H1 (cell line): ENCODE measurements around the gene GPBP1. TPM values are rescaled to one million over a fixed set of nuclear protein-coding genes. Genes with fewer than 3 reads are reported as not detected.

Source experiments
- CTCF ChIA-PET: fragments of 300-600 bp; sonication (Branson Sonifier 250); formaldehyde crosslinking; loops from one replicate; lab custom pipeline; 2021; ENCODE audit not compliant: partially characterized antibody; lab: Charles Lee
- POLR2A ChIA-PET: fragments of 300-600 bp; sonication (Branson Sonifier 250); formaldehyde crosslinking; loops from one replicate; lab custom pipeline; 2021; ENCODE audit warnings: inconsistent platforms; ENCODE audit not compliant: partially characterized antibody; lab: Charles Lee
- DNase-seq, 2 experiments: peaks; one replicate each; pipeline versions ENCODE4 v3.0.0 to v3.0.0-alpha.2; 2010 to 2022; ENCODE audit warnings: low spot score in 2 of 2, low read depth in 1 of 2, mixed read lengths in 1 of 2
- FAIRE-seq: peaks from 2 replicates; lab custom pipeline; 2011; peaks lifted over from hg19 to GRCh38; lab: Jason Lieb, UNC
- H2AFZ ChIP-seq: 2 replicates; pipeline ENCODE4 v1.8.1; 2012; ENCODE audit warnings: low read length, inconsistent platforms
- H2AK5ac ChIP-seq: 2 replicates; pipeline ENCODE4 v1.6.1; 2013; ENCODE audit warnings: low read depth, low read length
- H2BK120ac ChIP-seq: replicated peaks from 2 replicates; pipeline ENCODE3; 2013; ENCODE audit warnings: low read depth, low read length, inconsistent platforms
- H2BK12ac ChIP-seq: 2 replicates; pipeline ENCODE4 v1.6.1; 2013; ENCODE audit warnings: low read depth, low read length
- H2BK15ac ChIP-seq: 2 replicates; pipeline ENCODE4 v1.6.1; 2013; ENCODE audit warnings: low read length
- H2BK20ac ChIP-seq: 2 replicates; pipeline ENCODE4 v1.6.1; 2013; ENCODE audit warnings: low read length
- H2BK5ac ChIP-seq: 2 replicates; pipeline ENCODE4 v1.6.1; 2013; ENCODE audit warnings: low read depth, low read length
- H3K14ac ChIP-seq: 2 replicates; pipeline ENCODE4 v1.6.1; 2013; ENCODE audit warnings: inconsistent platforms; ENCODE audit not compliant: insufficient read length
- H3K18ac ChIP-seq: 2 replicates; pipeline ENCODE4 v1.6.1; 2013; ENCODE audit warnings: low read length; ENCODE audit errors: extremely low read depth
- H3K23ac ChIP-seq: 2 replicates; pipeline ENCODE4 v1.6.1; 2013; ENCODE audit warnings: inconsistent platforms; ENCODE audit not compliant: insufficient read length
- H3K23me2 ChIP-seq: 2 replicates; pipeline ENCODE4 v1.6.1; 2013; ENCODE audit warnings: low read depth, low read length
- H3K27ac ChIP-seq: 2 replicates; pipeline ENCODE4 v1.6.1; 2011; ENCODE audit warnings: low read depth, low read length, inconsistent platforms
- H3K27me3 ChIP-seq, 4 experiments: replicated peaks in 1 of 4; 1 replicate in 1 of 4; 2 replicates in 3 of 4; pipeline versions ENCODE4 v1.6.1 to v1.8.1; 2011 to 2013; ENCODE audit warnings: low read length in 3 of 4, mild to moderate bottlenecking in 3 of 4, inconsistent platforms in 2 of 4, mixed read lengths in 2 of 4, moderate library complexity in 1 of 4; ENCODE audit not compliant: control insufficient read depth in 3 of 4, insufficient read depth in 3 of 4; ENCODE audit errors: extremely low read depth in 1 of 4
- H3K36me3 ChIP-seq, 4 experiments: 2 replicates each; pipeline versions ENCODE4 v1.6.1 to v1.8.1; 2011 to 2013; ENCODE audit warnings: mild to moderate bottlenecking in 4 of 4, low read length in 3 of 4, moderate library complexity in 2 of 4, control low read depth in 1 of 4, inconsistent platforms in 1 of 4; ENCODE audit not compliant: insufficient read depth in 4 of 4, control insufficient read depth in 2 of 4
- H3K4ac ChIP-seq: replicated peaks from 2 replicates; pipeline ENCODE3; 2013; ENCODE audit warnings: low read length, low read depth, mixed read lengths, inconsistent platforms; ENCODE audit not compliant: insufficient read length
- H3K4me1 ChIP-seq, 4 experiments: replicated peaks in 1 of 4; 1 replicate in 1 of 4; 2 replicates in 3 of 4; pipeline versions ENCODE4 v1.6.1 to v1.8.1; 2011 to 2013; ENCODE audit warnings: low read length in 3 of 4, inconsistent platforms in 2 of 4, mixed read lengths in 1 of 4; ENCODE audit not compliant: insufficient read depth in 4 of 4, control insufficient read depth in 3 of 4
- H3K4me2 ChIP-seq, 2 experiments: 2 replicates each; pipeline versions ENCODE4 v1.6.1 to v1.8.1; 2011 to 2013; ENCODE audit warnings: low read depth in 2 of 2, low read length in 2 of 2, control low read depth in 1 of 2, inconsistent platforms in 1 of 2, mild to moderate bottlenecking in 1 of 2; ENCODE audit not compliant: insufficient read depth in 1 of 2
- H3K4me3 ChIP-seq, 4 experiments: fragments of 200-600, 300-600 bp in 1 of 4; sonication (generic), shearing (Covaris generic), sonication (Bioruptor Twin) in 1 of 4; 2 replicates each; pipeline versions ENCODE4 v1.5.1 to v1.8.1; 2011 to 2016; ENCODE audit warnings: low read length in 4 of 4, low read depth in 3 of 4, control low read depth in 2 of 4, inconsistent platforms in 2 of 4, mild to moderate bottlenecking in 2 of 4, mixed read lengths in 1 of 4, moderate library complexity in 1 of 4; ENCODE audit not compliant: insufficient read depth in 2 of 4; ENCODE audit errors: extremely low read depth in 1 of 4
- H3K56ac ChIP-seq: replicated peaks from 2 replicates; pipeline ENCODE3; 2013; ENCODE audit warnings: low read depth, mild to moderate bottlenecking, mixed read lengths, low read length, inconsistent platforms; ENCODE audit not compliant: insufficient read length
- H3K79me1 ChIP-seq: 2 replicates; pipeline ENCODE4 v1.6.1; 2013; ENCODE audit warnings: low read depth, low read length, control low read depth
- H3K79me2 ChIP-seq, 2 experiments: 2 replicates each; pipeline versions ENCODE4 v1.6.1 to v1.8.1; 2012 to 2013; ENCODE audit warnings: low read length in 2 of 2, mild to moderate bottlenecking in 2 of 2, inconsistent platforms in 1 of 2; ENCODE audit not compliant: insufficient read depth in 2 of 2, control insufficient read depth in 1 of 2
- H3K9ac ChIP-seq, 4 experiments: replicated peaks in 1 of 4; 1 replicate in 1 of 4; 2 replicates in 3 of 4; pipeline versions ENCODE4 v1.6.1 to v1.8.1; 2011 to 2013; ENCODE audit warnings: low read depth in 3 of 4, low read length in 3 of 4, control low read depth in 2 of 4, mild to moderate bottlenecking in 2 of 4, moderate library complexity in 2 of 4, inconsistent platforms in 1 of 4; ENCODE audit errors: extremely low read depth in 1 of 4
- H3K9me3 ChIP-seq, 2 experiments: 2 replicates each; pipeline versions ENCODE4 v1.6.1 to v1.8.1; 2012 to 2013; ENCODE audit warnings: mild to moderate bottlenecking in 2 of 2, moderate library complexity in 2 of 2, control low read depth in 1 of 2, inconsistent platforms in 1 of 2, low read depth in 1 of 2, low read length in 1 of 2, mixed read lengths in 1 of 2; ENCODE audit not compliant: insufficient read depth in 2 of 2
- H4K20me1 ChIP-seq, 2 experiments: replicated peaks in 1 of 2; 2 replicates each; pipeline versions ENCODE3 to v1.8.1; 2011 to 2013; ENCODE audit warnings: inconsistent platforms in 2 of 2, low read length in 2 of 2, mild to moderate bottlenecking in 1 of 2; ENCODE audit not compliant: insufficient read depth in 2 of 2, control insufficient read depth in 1 of 2
- H4K5ac ChIP-seq: 2 replicates; pipeline ENCODE4 v1.6.1; 2013; ENCODE audit warnings: low read length, low read depth, mixed read lengths, inconsistent platforms; ENCODE audit not compliant: insufficient read length
- H4K8ac ChIP-seq: 2 replicates; pipeline ENCODE4 v1.8.0; 2013; ENCODE audit warnings: mild to moderate bottlenecking, moderate library complexity, low read length, inconsistent platforms; ENCODE audit not compliant: insufficient read depth; ENCODE audit errors: extremely low read depth
- H4K91ac ChIP-seq: replicated peaks from 2 replicates; pipeline ENCODE3; 2013; ENCODE audit warnings: low read length, mixed read lengths, inconsistent platforms; ENCODE audit not compliant: insufficient read length
- GABPA ChIP-seq: IDR thresholded peaks from 2 replicates; pipeline ENCODE4 v1.6.1; 2011; ENCODE audit warnings: mild to moderate bottlenecking, low read length, moderate library complexity, borderline replicate concordance; ENCODE audit not compliant: insufficient read depth
- KDM5A ChIP-seq: fragments of 200-600 bp; IDR thresholded peaks from 2 replicates; pipeline ENCODE4 v1.7.1; 2012; ENCODE audit warnings: mild to moderate bottlenecking, low read length, inconsistent platforms, mixed read lengths
- RAD21 ChIP-seq, 2 experiments: IDR thresholded peaks in 1 of 2; conservative IDR thresholded peaks in 1 of 2; 2 replicates each; pipeline ENCODE4 v1.6.1; 2011; ENCODE audit warnings: low read depth in 2 of 2, low read length in 2 of 2, improper control_type of control experiment in 1 of 2, inconsistent platforms in 1 of 2, mild to moderate bottlenecking in 1 of 2, moderate library complexity in 1 of 2
- RFX5 ChIP-seq: IDR thresholded peaks from 2 replicates; pipeline ENCODE4 v1.6.1; 2011; ENCODE audit warnings: low read depth, low read length, improper control_type of control experiment, borderline replicate concordance
- SP4 ChIP-seq: IDR thresholded peaks from 2 replicates; pipeline ENCODE4 v1.6.1; 2012; ENCODE audit warnings: low read length, inconsistent platforms
- TAF7 ChIP-seq: optimal IDR thresholded peaks from 2 replicates; pipeline ENCODE3; 2011; ENCODE audit warnings: low read depth, mild to moderate bottlenecking, inconsistent platforms, low read length, moderate library complexity, borderline replicate concordance
- WGBS, 2 experiments: shearing (Covaris generic) in 1 of 2; methylation state at CpG; one replicate each; pipeline versions ENCODE4 v1.1.6 to v1.1.7; 2013 to 2015; ENCODE audit warnings: low lambda C conversion rate in 2 of 2, mixed read lengths in 2 of 2, inconsistent platforms in 1 of 2, low coverage in 1 of 2, missing lambda C conversion rate in 1 of 2; ENCODE audit not compliant: insufficient replicate concordance in 2 of 2, insufficient coverage in 1 of 2, insufficient read length in 1 of 2; ENCODE audit errors: extremely low coverage in 1 of 2, missing lambda C conversion rate in 1 of 2; 5-methylcytosine and 5-hydroxymethylcytosine counted together
- polyA plus RNA-seq, 7 experiments: library from polyadenylated mRNA; depleted of rRNA in 3 of 7; stranded (reverse) in 5 of 7; unstranded in 2 of 7; fragments of >200 nt in 5 of 7; fragments of 200-250 nt in 2 of 7; gene quantifications; 1 replicate in 5 of 7; 2 replicates in 1 of 7; 4 replicates in 1 of 7; pipeline versions ENCODE4 v1.2.1 to v1.2.3, GENCODE V29; 2011 to 2013; ENCODE audit warnings: missing spikeins in 2 of 7, mixed read lengths in 2 of 7
- total RNA-seq: library from RNA; stranded (reverse); fragmentation: NEBNext Ultra II Directional; extraction: Animal tissue kit (Norgen Biotek cat#: 25700); gene quantifications from 2 replicates; pipeline ENCODE4 v1.2.1, GENCODE V29; 2021
- TF ChIP-seq, protein P1 (sequence below): IDR thresholded peaks from 2 replicates; pipeline ENCODE4 v1.6.1; 2012; ENCODE audit warnings: inconsistent platforms

The GPBP1 gene
- total and polyA plus RNA-seq, 2 of the 8 experiments (the other 6 are each of a cell fraction or from before 2014, with no cell fraction given), result 29.2 to 108 TPM

DNA sequence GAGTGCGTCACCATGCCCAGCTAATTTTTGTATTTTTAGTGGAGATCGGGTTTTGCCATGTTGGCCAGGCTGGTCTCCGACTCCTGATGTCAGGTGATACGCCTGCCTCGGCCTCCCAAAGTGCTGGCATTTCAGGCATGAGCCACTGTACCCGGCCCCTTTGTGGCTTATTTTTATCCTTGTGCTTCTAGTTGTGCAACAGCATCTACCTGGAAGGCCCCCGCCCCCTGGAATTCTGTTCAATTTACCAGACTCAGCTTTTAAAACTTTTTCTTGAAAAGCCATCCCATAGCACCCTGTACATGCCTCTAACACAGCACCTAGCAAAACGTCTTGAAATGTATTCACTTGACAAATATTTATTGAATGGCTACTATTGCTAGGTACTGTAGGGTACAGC is 9.7 kb upstream of the GPBP1 start:
- H3K18ac ChIP-seq, result no peak overlapping the region
- POLR2A ChIA-PET, result interaction anchor here (1.5 to 2.0 kb wide), 2 partner anchors 9 to 12 kb away, joined by 7 to 10 read pairs; partner anchors contain the start of gene GPBP1
- no peaks in the 10 kb centered on the region for H3K79me1 ChIP-seq
- no peak overlapping the region for H2BK12ac ChIP-seq
- no peak for DNase-seq
- TF ChIP-seq SP4 (no peak), RFX5 (no peak), KDM5A (no peak), RAD21 (IDR thresholded peaks at IDR 0.05 in 1 of 2, conservative IDR thresholded peaks at IDR 0.05 in 1 of 2; ENCODE audit: low read depth in 2 of 2, low read length in 2 of 2) (no peak), GABPA (no peak), TAF7 (no peak)
- TF ChIP-seq, protein P1, sequence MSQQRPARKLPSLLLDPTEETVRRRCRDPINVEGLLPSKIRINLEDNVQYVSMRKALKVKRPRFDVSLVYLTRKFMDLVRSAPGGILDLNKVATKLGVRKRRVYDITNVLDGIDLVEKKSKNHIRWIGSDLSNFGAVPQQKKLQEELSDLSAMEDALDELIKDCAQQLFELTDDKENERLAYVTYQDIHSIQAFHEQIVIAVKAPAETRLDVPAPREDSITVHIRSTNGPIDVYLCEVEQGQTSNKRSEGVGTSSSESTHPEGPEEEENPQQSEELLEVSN, result no peak
- TF ChIP-seq, all 59 proteins: peak for 0
- no peaks in the 10 kb centered on the region for H3K36me3 ChIP-seq
- H3K23me2 ChIP-seq, result no peaks in the 10 kb centered on the region
- no peak overlapping the region for H4K5ac ChIP-seq
- H2BK15ac ChIP-seq, result no peak overlapping the region
- no peak overlapping the region for H3K4me2 ChIP-seq
- H3K27ac ChIP-seq, result no peak overlapping the region
- H3K9ac ChIP-seq, result no peak overlapping the region
- H3K27me3 ChIP-seq, result no peaks in the 10 kb centered on the region
- H2AFZ ChIP-seq, result no peak overlapping the region
- H2BK120ac ChIP-seq, result no peak overlapping the region
- H3K79me2 ChIP-seq, result no peaks in the 10 kb centered on the region
- no peak overlapping the region for H3K14ac ChIP-seq
- H3K23ac ChIP-seq, result no peak overlapping the region
- no peak overlapping the region for H3K56ac ChIP-seq
- no peak overlapping the region for H3K4me3 ChIP-seq
- no peaks in the 10 kb centered on the region for H4K20me1 ChIP-seq
- H3K9me3 ChIP-seq, result no peaks in the 10 kb centered on the region
- no peak overlapping the region for H4K8ac ChIP-seq
- H2AK5ac ChIP-seq, result no peak overlapping the region
- no peaks in the 10 kb centered on the region for H3K4me1 ChIP-seq
- WGBS, 2 experiments, result 89% methylated on average over 8 of the region's 8 CpGs; no CpG with 5 or more reads in 1 of the 2 experiments
- no peak overlapping the region for H2BK20ac ChIP-seq
- no peak for FAIRE-seq
- no peak overlapping the region for H2BK5ac ChIP-seq
- CTCF ChIA-PET, result interaction anchor here (1.3 kb wide), 1 partner anchor 9 kb away, joined by 4 read pairs; no protein-coding TSS in a partner anchor
- no peak overlapping the region for H3K4ac ChIP-seq
- H4K91ac ChIP-seq, result no peak overlapping the region
